Amygdala (tissue), 56 donors: ENCODE measurements around the gene SUOX.
"Not testable (repeated sequence)": the region's sequence is repeated elsewhere in the genome, so short reads cannot be mapped to it uniquely, and the experiment has no call there.

ENCODE experiments used
- DNase-seq, 56 donors: peaks; one replicate each; lab custom pipeline; 2025; lab: John Stamatoyannopoulos, UW

SUOX gene

DNA sequence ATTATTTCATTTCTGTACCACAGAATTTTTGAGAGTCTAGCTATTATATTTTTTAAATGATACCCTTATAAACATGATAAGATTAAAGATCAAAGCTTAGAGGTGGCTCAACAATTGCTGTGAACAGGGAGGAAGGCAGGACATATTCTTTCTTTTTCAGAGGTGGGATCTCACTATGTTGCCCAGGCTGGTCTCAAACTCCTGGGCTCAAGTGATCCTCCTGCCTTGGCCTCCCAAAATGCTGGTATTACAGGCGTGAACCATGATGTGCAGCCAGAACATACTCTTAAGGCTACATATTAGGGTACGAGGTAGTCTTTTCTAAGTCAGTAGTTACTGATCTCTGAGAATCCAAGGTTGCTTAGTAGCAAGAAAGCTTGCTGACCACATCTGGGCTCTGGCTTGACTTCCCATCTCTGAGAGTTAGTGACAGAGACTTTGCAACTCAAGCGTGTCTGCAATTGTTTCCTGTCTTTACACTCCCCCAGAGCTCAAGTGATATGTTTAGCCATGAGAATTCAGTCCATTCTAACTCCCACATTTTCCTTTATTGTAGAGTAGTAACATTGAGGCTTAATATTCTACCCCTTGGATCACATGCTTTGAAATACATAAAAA, 14.6 kb upstream of the SUOX start:
- no peak for DNase-seq

DNA sequence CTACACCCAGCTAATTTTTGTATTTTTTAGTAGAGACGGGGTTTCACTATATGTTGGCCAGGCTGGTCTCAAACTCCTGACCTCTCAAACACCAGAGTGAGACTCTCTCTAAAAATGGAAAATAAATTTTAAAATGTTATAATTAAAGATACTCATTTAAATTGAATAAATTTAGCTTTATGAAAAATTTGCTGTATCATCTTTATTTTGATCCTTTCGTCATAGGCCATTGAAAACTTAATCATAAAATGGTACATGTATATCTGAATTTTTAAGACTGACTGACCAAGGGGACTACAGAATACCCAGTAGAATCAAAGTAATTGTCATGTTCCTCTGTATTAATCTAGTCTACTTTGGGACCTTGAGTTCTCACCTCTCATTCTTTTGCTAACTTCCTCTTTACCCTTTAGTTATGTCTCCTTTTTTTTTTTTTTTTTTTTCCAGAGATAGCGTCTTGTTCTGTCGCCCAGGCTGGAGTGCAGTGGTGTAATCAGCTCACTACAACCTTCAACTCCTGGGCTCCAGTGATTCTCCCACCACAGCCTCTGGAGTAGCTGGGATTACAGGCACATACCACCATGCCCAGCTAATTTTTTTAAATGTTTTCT, 13.7 kb upstream of the SUOX start:
- DNase-seq: no peak

DNA sequence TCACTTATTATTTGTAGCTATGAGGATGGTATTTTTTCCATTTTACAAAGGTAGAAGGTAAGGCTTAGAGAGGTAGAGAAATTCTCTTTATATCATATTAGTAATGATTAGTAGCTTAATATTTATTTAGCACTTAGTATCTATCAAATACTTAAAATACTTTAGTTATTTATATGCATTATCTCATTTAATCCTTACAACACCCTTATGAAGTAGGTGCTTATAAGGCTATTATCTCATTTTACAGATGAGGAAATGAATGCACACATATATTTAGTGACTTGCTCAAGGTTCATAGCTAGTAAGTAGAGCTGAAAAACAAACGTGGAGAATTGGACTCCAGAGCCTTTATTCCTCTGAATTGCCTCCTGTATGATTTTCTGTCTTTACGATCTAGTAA, 12.2 kb upstream of the SUOX start:
- no peak for DNase-seq

DNA sequence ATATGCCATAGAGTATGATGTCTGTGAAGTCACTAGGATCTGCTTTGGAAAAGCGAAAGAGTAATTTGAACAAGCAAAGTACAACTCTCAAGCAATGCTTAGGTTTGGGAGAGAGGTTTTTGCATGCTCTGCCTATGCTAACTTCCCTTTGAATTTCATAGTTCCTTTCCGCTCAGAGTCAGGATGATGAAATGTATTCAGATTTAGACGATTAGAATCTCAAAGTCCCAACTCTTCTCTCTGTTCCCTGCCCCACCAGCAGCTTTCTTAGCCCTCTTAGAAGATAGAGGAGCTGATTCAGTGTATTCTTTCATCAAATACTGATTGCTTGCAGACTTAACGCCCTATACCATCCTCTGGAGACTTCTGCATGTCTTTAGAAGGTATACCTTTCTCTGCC, 11.7 kb upstream of the SUOX start:
- DNase-seq: no peak

DNA sequence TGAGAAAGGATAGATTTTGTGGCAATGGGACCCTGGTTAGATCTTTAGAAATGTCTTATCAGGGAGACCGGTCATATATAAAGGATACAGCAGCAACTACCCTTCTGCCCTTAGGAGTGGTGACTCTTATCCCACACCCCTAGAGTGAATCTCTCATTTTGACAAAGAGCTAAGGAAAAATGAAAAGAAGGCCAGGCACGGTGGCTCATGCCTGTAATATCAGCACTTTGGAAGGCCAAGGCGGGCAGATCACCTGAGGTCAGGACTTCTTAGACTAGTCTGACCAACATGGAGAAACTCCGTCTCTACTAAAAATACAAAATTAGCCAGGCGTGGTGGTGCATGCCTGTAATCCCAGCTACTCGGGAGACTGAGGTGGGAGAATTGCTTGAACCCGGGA, 11.1 kb upstream of the SUOX start:
- not testable (repeated sequence) for DNase-seq

DNA sequence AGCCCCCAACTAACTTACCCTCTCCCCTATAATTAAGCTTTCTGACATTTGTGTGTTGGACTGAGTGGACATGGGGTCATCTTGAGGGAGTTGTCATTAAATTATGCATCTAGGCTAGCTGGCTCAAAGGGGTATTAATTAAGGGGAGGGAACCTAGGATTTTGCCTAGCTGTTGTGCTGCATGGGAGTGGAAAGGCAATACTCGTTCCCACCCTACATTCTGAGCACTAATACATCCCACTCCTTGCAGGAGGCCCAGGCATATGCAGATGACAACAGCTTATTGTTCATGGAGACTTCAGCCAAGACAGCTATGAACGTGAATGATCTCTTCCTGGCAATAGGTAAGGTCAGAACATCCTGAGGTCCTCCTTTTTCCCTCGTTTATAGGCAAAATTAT, 6.0 kb upstream of the SUOX start:
- no peak for DNase-seq

DNA sequence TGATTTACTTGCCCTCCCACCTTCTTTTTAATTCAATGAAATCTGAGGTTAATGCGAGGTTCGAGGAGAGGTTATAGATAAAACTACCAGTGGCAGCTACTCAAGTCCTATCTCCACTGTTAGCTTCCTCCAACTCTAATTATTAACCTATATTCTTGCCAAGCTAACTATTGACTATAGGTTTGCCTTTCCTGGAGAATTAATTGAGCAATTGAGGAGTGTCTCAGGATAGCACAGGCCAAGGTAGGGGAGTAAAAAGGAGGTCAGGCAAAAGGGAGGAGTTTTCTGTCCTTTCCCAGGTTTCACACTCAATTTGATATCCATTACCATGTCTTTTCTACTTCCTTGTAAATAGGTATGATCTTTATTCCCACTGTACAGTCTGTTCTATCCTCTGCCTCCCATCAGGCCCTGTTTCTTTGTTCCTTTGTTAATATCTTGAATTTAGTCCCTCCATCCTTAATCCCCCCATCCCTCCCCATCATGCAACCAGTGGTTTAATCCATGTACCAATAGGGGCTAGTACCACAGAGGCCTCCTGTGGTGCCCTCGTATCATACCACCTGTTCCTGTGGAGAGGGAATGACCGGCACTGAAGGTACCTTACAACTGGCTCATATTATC, 3.7 kb upstream of the SUOX start:
- DNase-seq: no peak

DNA sequence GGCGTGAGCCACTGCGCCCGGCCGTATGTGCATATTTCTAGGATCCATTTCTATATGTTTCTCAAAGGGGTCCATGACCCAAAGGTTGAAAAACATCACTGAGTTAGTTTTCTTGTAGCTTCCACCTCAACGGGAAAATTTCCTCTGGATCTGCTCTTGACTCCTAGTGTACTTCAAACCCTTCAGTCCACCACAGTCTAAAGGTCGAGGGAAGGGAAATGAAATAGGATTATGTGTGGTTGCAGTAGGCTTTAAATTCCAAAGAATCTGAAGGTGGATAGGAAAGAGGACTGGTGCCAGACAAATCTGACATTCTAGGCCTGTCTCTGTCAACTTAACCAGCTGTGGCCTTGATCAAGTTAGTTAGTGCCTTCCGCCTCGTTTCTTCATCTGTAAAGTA, 1.7 kb upstream of the SUOX start:
- no peak for DNase-seq

DNA sequence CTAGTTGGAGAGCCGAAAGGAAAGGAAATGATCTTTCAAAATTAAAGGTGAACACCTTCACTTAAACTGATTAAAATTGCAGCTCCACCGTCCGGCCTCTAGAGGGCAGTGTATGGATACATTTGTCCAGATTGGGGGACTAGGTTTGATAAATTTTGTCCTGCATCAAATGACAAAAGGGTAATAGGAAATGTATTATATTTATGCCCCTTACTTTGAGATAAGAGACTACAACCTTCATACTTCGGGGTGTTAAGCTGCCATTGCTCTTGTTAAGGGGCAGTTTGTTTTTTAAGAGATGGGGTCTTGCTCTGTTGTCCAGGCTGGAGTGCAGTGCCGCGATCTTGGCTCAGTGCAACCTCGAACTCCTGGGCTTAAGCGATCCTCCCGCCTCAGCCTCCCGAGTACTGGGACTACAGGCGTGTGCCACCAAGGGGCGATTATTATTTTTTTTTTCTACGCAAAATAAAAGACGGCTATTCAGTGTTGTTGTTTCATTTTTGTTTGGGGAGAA, 818 bp upstream of the SUOX start:
- DNase-seq: peak in 37 of 56 donors; percentile 2 to 60 (median 20)

DNA sequence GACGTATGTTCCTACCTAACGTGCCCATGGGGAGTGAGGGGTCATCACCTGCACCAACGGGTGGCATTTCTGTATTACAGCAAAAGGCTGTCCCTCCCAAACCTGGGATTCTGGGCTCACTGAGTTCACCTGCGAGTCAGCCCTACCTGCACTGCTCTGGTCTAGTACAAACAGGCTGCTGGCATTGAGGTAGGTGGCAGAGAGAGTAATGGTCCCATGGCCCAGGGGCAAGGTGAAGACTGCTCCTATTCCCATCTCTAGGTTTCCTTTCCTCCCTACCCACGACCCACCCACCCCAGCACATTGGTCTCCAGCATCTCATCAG, 421 bp downstream of the SUOX start:
- peak in 3 of 56 donors; percentile 26 to 37 (median 33) for DNase-seq

DNA sequence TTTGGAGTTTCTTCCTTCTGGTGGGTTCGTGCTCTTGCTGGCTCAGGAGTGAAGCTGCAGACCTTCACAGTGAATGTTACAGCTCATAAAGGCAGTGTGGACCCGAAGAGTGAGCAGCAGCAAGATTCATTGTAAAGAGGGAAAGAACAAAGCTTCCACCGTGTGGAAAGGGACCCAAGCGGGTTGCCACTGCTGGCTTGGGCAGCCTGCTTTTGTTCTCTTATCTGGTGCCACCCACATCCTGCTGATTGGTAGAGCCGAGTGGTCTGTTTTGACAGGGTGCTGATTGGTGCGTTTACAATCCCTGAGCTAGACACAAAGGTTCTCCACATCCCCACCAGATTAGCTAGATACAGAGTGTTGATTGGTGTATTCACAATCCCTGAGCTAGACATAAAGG, 2.4 kb downstream of the SUOX start:
- not testable (repeated sequence) for DNase-seq

DNA sequence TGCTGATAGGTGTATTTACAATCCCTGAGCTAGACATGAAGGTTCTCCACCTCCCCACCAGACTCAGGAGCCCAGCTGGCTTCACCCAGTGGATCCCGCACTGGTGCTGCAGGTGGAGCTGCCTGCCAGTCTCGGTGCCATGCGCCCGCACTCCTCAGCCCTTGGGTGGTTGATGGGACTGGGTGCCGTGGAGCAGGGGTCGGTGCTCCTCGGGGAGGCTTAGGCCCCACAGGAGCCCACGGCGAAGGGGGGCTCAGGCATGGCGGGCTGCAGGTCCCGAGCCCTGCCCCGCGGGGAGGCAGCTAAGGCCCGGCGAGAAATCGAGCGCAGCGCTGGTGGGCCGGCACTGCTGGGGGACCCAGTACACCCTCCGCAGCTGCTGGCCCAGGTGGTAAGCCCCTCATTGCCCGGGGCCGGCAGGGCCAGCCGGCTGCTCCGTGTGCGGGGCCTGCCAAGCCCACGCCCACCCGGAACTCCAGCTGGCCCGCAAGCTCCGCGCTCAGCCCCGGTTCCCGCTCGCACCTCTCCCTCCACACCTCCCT, 3.0 kb downstream of the SUOX start:
- DNase-seq: not testable (repeated sequence)

DNA sequence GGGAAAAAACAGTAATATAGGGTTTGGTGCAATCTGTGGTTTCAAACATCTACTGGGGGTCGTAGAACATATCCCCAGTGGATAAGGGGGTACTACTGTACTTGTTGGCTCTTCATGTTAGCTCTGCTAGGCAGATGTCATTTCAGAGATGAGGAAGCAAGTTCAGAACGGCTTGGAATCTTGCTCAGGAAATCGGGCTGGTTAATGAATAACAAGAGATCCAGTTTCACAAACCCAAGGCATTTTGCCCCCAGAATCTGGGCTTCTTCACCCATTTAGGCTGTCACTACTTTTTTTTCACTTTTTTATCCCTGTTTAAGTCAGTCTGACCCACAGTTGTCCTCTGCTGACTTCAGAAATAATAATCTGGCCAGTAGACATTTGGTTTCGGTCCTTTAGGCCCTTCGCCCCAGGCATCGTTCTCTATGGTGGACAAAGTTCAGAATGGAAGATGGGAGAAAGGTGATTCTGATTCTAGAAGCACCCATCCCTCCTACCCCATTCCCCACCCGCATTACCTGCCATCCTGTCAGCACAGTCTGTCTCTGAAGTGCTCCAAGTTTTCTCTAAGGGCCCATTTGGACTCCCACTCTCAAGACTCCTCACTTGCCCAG, 4.5 kb downstream of the SUOX start:
- no peak for DNase-seq

DNA sequence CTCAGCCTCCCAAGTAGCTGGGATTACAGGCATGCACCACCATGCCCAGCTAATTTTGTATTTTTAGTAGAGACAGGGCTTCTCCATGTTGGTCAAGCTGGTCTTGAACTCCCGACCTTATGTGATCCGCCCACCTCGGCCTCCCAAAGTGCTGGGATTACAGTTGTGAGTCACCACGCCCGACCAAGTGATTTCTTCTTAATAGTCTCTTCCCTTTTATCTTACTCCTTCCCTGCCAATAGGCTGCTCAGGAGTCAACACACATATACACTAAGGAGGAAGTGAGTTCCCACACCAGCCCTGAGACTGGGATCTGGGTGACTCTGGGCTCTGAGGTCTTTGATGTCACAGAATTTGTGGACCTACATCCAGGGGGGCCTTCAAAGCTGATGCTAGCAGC, 6.3 kb downstream of the SUOX start:
- DNase-seq: not testable (repeated sequence)

DNA sequence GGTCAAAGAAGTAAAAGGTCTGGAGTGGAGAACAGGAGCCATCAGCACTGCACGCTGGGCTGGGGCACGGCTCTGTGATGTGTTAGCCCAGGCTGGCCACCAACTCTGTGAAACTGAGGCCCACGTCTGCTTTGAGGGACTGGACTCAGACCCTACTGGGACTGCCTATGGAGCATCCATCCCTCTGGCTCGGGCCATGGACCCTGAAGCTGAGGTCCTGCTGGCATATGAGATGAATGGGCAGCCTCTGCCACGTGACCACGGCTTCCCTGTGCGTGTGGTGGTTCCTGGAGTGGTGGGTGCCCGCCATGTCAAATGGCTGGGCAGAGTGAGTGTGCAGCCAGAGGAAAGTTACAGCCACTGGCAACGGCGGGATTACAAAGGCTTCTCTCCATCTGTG, 7.1 kb downstream of the SUOX start:
- DNase-seq: no peak

DNA sequence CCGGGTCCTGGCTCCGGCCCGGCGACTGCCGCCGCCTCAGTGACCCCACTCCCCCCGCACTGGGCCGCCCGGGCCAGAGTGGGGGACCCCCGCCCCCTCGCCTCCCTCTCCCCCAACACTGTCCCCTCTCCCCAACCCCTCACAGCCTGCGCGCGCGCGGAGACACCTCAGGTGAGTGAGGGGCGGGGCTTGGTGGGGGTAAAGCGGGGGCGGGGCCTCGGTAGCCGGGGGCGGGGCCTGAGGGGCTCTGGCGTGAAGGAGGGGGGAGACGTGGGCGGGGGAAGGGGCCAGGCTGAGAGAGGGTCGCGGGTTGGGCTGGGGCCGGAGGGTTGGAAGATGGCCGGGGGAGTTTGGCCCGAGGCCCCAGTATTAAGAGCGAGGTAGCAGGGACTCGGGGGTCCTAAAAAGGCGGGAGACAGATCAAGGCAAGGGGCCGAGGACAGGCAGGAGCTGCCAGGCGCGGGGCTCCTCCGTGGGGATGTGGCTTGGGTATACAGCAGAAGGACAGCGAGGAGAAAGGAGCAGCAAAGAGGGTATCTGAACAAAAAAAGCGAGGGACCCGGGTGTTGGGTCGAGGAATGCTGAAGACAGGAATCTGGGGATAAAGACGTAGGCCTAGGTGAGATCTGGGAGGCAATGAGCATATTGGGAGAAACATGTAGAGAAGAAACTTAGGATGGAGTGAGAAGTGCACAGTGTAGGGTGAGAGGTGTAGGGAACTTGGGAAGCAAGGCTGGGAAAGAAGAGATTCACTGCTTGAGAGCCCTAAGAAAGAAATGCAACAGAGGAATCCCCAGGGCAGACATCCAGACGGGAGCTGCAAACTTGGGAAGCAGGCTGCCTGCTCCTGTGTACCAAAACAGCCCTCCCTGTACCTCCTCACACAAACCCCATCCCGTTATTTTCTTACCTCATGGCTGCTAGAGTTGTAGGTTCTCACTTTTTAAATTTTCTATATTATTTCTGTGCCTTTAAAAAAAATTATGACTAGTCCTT, 10.8 kb downstream of the SUOX start:
- DNase-seq: peak in 35 of 56 donors; percentile 11 to 75 (median 48)

DNA sequence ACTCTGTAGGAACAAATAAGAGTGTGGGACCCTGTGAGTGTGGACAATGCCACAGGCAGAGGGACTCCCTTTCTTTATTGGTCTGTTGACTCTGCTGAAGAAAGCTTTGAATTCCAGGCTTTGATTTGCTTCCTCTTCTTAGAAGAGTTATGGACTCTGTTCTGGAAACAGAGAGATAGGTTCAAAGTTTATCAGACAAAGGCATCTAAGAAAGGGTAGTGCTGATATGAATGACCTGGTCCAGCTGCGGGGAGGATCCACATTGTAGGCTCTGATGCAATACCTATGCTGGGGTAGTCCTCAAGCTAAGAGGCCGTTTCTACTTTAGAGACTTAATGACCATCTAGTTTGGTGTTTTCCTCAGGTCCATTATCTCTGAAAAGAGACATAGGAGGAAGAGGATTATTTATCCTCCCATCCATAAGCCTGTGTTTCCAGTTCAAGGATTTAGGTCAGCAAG, 13.1 kb downstream of the SUOX start:
- DNase-seq: no peak

DNA sequence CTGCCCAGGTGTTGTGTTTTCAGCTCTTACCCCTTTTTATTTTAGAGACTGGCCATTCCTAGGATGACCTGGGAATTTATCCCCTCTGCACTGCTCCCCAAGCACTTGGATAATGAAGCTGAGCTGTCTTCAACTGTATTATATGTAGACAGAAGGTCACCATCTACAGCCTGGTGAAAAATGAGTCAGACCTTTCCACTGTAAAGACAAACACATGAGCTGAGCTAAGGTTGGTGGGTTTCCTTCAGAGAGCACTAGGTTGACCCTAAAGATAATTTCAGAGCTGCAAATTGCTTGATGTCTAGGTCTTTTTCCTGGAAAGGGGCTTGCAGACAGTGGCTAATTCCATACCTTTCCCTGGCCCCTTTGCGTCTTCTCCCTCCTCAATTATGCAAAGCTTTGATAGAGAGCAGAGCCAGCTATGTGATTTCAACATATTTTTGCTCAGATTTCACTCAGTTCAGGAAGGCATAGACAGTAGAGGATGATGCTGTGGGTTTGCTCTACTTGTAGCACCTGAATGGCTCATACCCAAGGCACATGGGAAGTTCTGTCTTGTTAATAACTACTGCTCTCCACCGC, 14.5 kb downstream of the SUOX start:
- DNase-seq: no peak

DNA sequence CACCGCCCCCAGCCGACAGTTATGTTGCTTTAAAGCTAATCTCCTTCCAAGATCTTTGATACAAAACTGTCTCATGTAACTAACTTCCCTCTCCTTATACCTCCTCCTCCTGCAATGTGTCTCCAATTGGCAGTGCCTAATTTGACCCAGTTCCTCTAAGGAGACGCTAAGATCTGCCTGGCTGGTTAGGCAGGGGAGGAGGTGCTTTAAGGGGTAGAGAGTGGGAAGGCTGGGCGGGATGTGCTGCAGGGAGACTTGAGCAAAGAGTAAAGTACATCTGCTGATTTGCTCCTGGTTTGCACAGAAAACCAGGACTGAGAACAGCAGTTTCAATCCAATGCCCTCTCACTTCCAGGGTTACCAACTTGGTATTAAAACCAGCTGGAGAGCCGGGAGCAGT, 16.4 kb downstream of the SUOX start:
- peak in 4 of 56 donors; percentile 3 to 31 (median 8) for DNase-seq

DNA sequence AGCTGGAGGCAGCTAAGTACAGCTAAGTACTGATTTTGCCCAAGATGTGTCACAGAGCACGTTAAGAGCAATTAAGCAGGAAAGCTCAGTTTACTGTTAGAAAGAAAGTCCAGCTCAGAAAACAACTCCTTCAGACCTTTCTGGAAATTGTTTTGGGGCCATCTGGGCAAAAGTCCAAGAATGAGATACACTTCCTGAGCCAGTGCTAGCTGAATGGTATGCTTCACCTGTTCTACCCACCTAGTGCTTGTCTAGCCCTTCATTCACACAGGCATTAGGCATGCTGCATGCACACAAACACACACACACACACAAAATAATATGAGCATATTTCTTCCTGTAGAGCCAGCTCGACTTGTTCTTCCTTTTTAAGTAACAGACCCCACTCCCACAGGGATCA, 17.1 kb downstream of the SUOX start:
- no peak for DNase-seq
